Common myeloid progenitor, CD34-positive (primary cell): Measurements from ENCODE around the gene SLC6A3.

Source experiments
- CTCF ChIA-PET: fragments of 350-600 bp; sonication (Branson Sonifier 250); formaldehyde crosslinking; loops from one replicate; lab custom pipeline; 2021; ENCODE audit warnings: antibody characterized with exemption; lab: Charles Lee
- POLR2A ChIA-PET: fragments of 350-600 bp; sonication (Branson Sonifier 250); formaldehyde crosslinking; loops from one replicate; lab custom pipeline; 2021; ENCODE audit warnings: antibody characterized with exemption; lab: Charles Lee
- DNase-seq, 3 donors: peaks; one replicate each; pipeline versions ENCODE4 v3.0.0 to v3.0.0-alpha.2; 2013
- H3K27ac ChIP-seq, 2 experiments: 1 replicate in 1 of 2; 2 replicates in 1 of 2; pipeline ENCODE4 v1.7.0; 2013; ENCODE audit warnings: inconsistent platforms in 2 of 2, low read length in 2 of 2, mild to moderate bottlenecking in 2 of 2, low read depth in 1 of 2, moderate library complexity in 1 of 2; ENCODE audit not compliant: severe bottlenecking in 2 of 2, insufficient read depth in 1 of 2, poor library complexity in 1 of 2
- H3K27me3 ChIP-seq, 5 experiments: replicated peaks in 2 of 5; 1 replicate in 3 of 5; 2 replicates in 2 of 5; pipeline versions ENCODE4 v1.6.1 to v1.7.0; 2013; ENCODE audit warnings: low read length in 4 of 5, mild to moderate bottlenecking in 2 of 5, moderate library complexity in 2 of 5, inconsistent platforms in 1 of 5; ENCODE audit not compliant: insufficient read depth in 5 of 5, control insufficient read depth in 4 of 5
- H3K36me3 ChIP-seq, 4 experiments: 1 replicate in 2 of 4; 2 replicates in 2 of 4; pipeline versions ENCODE4 v1.6.1 to v1.7.0; 2013; ENCODE audit warnings: low read length in 3 of 4, control low read depth in 1 of 4, mild to moderate bottlenecking in 1 of 4; ENCODE audit not compliant: control insufficient read depth in 4 of 4, insufficient read depth in 4 of 4
- H3K4me1 ChIP-seq, 4 experiments: 1 replicate in 3 of 4; 2 replicates in 1 of 4; pipeline versions ENCODE4 v1.6.1 to v1.7.1; 2013; ENCODE audit warnings: low read length in 3 of 4, mild to moderate bottlenecking in 3 of 4, control low read depth in 1 of 4, inconsistent platforms in 1 of 4, moderate library complexity in 1 of 4; ENCODE audit not compliant: control insufficient read depth in 4 of 4, insufficient read depth in 4 of 4; ENCODE audit errors: control extremely low read depth in 1 of 4
- H3K4me3 ChIP-seq, 7 experiments: 1 replicate in 4 of 7; 2 replicates in 3 of 7; pipeline versions ENCODE4 v1.5.1 to v1.7.0; 2013; ENCODE audit warnings: mild to moderate bottlenecking in 7 of 7, low read length in 6 of 7, moderate library complexity in 6 of 7, inconsistent platforms in 2 of 7, low read depth in 2 of 7, control low read depth in 1 of 7; ENCODE audit not compliant: insufficient read depth in 4 of 7, control insufficient read depth in 1 of 7; ENCODE audit errors: extremely low read depth in 1 of 7
- H3K9me3 ChIP-seq, 5 experiments: 1 replicate in 4 of 5; 2 replicates in 1 of 5; pipeline versions ENCODE4 v1.6.1 to v1.7.1; 2013; ENCODE audit warnings: low read length in 4 of 5, mild to moderate bottlenecking in 2 of 5, inconsistent platforms in 1 of 5, low read depth in 1 of 5, moderate library complexity in 1 of 5; ENCODE audit not compliant: control insufficient read depth in 4 of 5, insufficient read depth in 2 of 5; ENCODE audit errors: control extremely low read depth in 1 of 5
- WGBS: methylation state at CpG from one replicate; pipeline ENCODE4 v1.1.5; 2013; ENCODE audit not compliant: insufficient coverage; 5-methylcytosine and 5-hydroxymethylcytosine counted together

Gene SLC6A3

GRCh38 chr5:1415059-1415425 lies 30.2 kb downstream of the SLC6A3 start:
- ChIA-PET CTCF (no interaction called here), POLR2A (no interaction called here)
- Histone ChIP-seq H3K27me3 (peaks cover 0 to 31% (median 3%) of the 10 kb centered on the region in 5 experiments), H3K36me3 (no peaks in the 10 kb centered on the region), H3K9me3 (peaks cover 0 to 10% (median 0%) of the 10 kb centered on the region in 5 experiments), H3K27ac (no peak overlapping the region), H3K4me1 (no peaks in the 10 kb centered on the region), H3K4me3 (no peak overlapping the region)
- DNase-seq: no peak
- WGBS: 87% methylated on average over 13 of the region's 13 CpGs

GRCh38 chr5:1414311-1415058 lies 30.8 kb downstream of the SLC6A3 start:
- POLR2A ChIA-PET: no interaction called here
- 69% methylated on average over 18 of the region's 27 CpGs for WGBS
- H3K27me3 ChIP-seq: peaks cover 0 to 31% (median 3%) of the 10 kb centered on the region in 5 experiments
- H3K4me3 ChIP-seq: no peak overlapping the region
- H3K4me1 ChIP-seq: peaks cover 0 to under 1% (median 0%) of the 10 kb centered on the region in 4 experiments
- no peaks in the 10 kb centered on the region for H3K36me3 ChIP-seq
- no peak overlapping the region for H3K27ac ChIP-seq
- no peak for DNase-seq
- CTCF ChIA-PET: no interaction called here
- peaks cover 0 to 10% (median 0%) of the 10 kb centered on the region in 5 experiments for H3K9me3 ChIP-seq

- Histone ChIP-seq H3K9me3 (peaks cover 0 to 8% (median 0%) of the 10 kb centered on the region in 5 experiments), H3K27ac (no peak overlapping the region), H3K27me3 (peaks cover 0 to 31% (median 3%) of the 10 kb centered on the region in 5 experiments), H3K4me1 (peaks cover 0 to 8% (median 3%) of the 10 kb centered on the region in 4 experiments), H3K4me3 (no peak overlapping the region), H3K36me3 (no peaks in the 10 kb centered on the region)
- ChIA-PET POLR2A (no interaction called here), CTCF (no interaction called here)
- 76% methylated on average over 17 of the region's 23 CpGs for WGBS
- no peak for DNase-seq
Observed at GRCh38 chr5:1413611-1414241, 31.5 kb downstream of the SLC6A3 start.

- Histone ChIP-seq H3K4me3 (no peak overlapping the region), H3K36me3 (no peaks in the 10 kb centered on the region), H3K27me3 (peaks cover 0 to 31% (median 3%) of the 10 kb centered on the region in 5 experiments), H3K9me3 (peaks cover 0 to 8% (median 0%) of the 10 kb centered on the region in 5 experiments), H3K4me1 (peaks cover 0 to 12% (median 6%) of the 10 kb centered on the region in 4 experiments), H3K27ac (no peak overlapping the region)
- no peak for DNase-seq
- POLR2A ChIA-PET: no interaction called here
- CTCF ChIA-PET: no interaction called here
- WGBS: 65% methylated on average over 13 of the region's 13 CpGs
Observed at GRCh38 chr5:1413211-1413610, 32.0 kb downstream of the SLC6A3 start.

- Histone ChIP-seq H3K4me3 (no peak overlapping the region), H3K4me1 (peaks cover 0 to 12% (median 6%) of the 10 kb centered on the region in 4 experiments), H3K9me3 (peaks cover 0 to 8% (median 0%) of the 10 kb centered on the region in 5 experiments), H3K27me3 (peaks cover 0 to 31% (median 3%) of the 10 kb centered on the region in 5 experiments), H3K36me3 (no peaks in the 10 kb centered on the region), H3K27ac (no peak overlapping the region)
- 66% methylated on average over 9 of the region's 10 CpGs for WGBS
- ChIA-PET CTCF (interaction anchor here (1.1 kb wide), 1 partner anchor 212 kb away, joined by 3 read pairs; no protein-coding TSS in a partner anchor), POLR2A (no interaction called here)
- DNase-seq: no peak
Observed at GRCh38 chr5:1412621-1413020, 32.6 kb downstream of the SLC6A3 start.

DNA sequence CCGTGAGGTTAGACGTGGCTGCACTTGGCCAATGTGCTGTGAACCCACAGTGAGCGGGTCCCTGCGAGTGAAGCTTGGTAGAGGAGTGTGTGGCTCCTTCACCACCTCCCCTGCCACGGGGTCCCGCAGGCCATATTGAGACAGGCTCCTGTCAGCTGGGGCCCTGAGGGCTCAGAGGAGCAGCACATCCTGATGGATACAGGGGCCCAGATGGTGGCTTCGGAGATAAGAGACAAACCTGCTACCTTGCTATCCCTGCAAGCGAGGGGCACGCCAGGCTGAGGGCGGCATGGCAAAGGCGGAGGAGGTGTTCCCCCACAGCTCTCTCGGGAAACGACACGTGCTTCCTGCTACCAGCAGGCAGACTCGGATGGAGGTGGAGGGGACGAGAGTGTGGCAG lies 33.1 kb downstream of the SLC6A3 start:
- Histone ChIP-seq H3K27me3 (peaks cover 0 to 31% (median 3%) of the 10 kb centered on the region in 5 experiments), H3K4me3 (no peak overlapping the region), H3K27ac (no peak overlapping the region), H3K9me3 (peaks cover 0 to 5% (median 0%) of the 10 kb centered on the region in 5 experiments), H3K36me3 (no peaks in the 10 kb centered on the region), H3K4me1 (peaks cover 0 to 12% (median 6%) of the 10 kb centered on the region in 4 experiments)
- 52% methylated on average over 16 of the region's 16 CpGs for WGBS
- CTCF ChIA-PET: interaction anchor here (1.1 kb wide), 1 partner anchor 212 kb away, joined by 3 read pairs; no protein-coding TSS in a partner anchor
- POLR2A ChIA-PET: no interaction called here
- DNase-seq: no peak

DNA sequence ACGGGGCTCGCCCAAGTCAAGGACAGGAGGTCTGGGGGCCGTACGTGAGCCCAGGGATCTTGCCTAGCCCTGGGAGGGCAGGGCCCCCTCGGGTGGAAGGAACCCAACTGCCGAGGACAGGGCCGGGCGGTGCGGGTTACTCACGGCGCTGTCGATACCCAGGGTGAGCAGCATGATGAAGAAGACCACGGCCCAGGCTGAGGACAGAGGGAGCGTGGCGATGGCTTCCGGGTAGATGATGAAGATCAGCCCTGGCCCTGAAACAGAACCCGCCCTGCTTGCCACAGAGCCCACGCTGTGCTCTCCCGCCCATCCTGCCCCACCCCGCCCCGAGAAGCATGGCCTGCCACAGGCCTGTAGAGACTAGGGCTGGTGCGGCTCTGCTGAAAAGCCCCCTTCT lies 34.1 kb downstream of the SLC6A3 start:
- no peak overlapping the region for H3K4me3 ChIP-seq
- POLR2A ChIA-PET: no interaction called here
- WGBS: 87% methylated on average over 22 of the region's 22 CpGs
- no peak for DNase-seq
- H3K36me3 ChIP-seq: no peaks in the 10 kb centered on the region
- no peaks in the 10 kb centered on the region for H3K9me3 ChIP-seq
- H3K4me1 ChIP-seq: peaks cover 0 to 12% (median 6%) of the 10 kb centered on the region in 4 experiments
- H3K27ac ChIP-seq: no peak overlapping the region
- peaks cover 0 to 30% (median 3%) of the 10 kb centered on the region in 5 experiments for H3K27me3 ChIP-seq
- CTCF ChIA-PET: no interaction called here
